Measurements from ENCODE around the gene FABP7. TPM values are rescaled to one million over a fixed set of nuclear protein-coding genes. Genes with fewer than 3 reads are reported as not detected.

Gene FABP7
- total RNA-seq, 1 experiment from 2014 or later: not detected

DNA sequence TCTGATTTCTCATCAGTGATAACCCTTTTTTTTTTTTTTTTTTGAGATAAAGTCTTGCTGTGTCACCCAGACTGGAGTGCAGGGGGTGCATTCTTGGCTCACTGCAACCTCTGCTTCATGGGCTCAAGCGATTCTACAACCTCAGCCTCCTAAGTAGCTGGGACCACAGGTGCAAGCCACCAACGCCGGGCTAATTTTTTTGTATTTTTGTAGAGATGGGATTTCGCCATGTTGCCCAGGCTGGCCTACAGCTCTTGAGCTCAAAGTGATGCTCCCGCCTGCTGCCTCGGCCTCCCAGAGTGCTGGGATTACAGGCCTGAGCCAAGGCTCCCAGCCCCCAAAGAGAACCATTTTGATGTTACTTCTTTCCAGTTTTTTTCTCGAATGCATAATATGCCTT lies 2.2 kb downstream of the FABP7 start:
- Histone ChIP-seq H3K9me3 (no peaks in the 10 kb centered on the region), H3K4me1 (no peaks in the 10 kb centered on the region), H3K27me3 (replicated peaks; ENCODE audit: control insufficient read depth, insufficient read depth, low read length) (no peaks in the 10 kb centered on the region), H3K4me3 (ENCODE audit: low read depth, low read length) (no peak overlapping the region), H3K36me3 (ENCODE audit: control insufficient read depth, insufficient read depth, low read length) (no peaks in the 10 kb centered on the region)
- TF ChIP-seq, protein P1, sequence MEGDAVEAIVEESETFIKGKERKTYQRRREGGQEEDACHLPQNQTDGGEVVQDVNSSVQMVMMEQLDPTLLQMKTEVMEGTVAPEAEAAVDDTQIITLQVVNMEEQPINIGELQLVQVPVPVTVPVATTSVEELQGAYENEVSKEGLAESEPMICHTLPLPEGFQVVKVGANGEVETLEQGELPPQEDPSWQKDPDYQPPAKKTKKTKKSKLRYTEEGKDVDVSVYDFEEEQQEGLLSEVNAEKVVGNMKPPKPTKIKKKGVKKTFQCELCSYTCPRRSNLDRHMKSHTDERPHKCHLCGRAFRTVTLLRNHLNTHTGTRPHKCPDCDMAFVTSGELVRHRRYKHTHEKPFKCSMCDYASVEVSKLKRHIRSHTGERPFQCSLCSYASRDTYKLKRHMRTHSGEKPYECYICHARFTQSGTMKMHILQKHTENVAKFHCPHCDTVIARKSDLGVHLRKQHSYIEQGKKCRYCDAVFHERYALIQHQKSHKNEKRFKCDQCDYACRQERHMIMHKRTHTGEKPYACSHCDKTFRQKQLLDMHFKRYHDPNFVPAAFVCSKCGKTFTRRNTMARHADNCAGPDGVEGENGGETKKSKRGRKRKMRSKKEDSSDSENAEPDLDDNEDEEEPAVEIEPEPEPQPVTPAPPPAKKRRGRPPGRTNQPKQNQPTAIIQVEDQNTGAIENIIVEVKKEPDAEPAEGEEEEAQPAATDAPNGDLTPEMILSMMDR (IDR thresholded peaks at IDR 0.05; ENCODE audit: insufficient read depth in 1 of 2, low read depth in 1 of 2, low read length in 1 of 2, severe bottlenecking in 1 of 2, unreplicated experiment in 1 of 2): no peak
- DNase-seq: no peak
- Mint-ChIP-seq H3K27ac (ENCODE audit: unreplicated experiment) (no peak overlapping the region), H3K27me3 (ENCODE audit: insufficient read depth, unreplicated experiment) (no peaks in the 10 kb centered on the region), H3K9me3 (ENCODE audit: unreplicated experiment) (no peaks in the 10 kb centered on the region), H3K4me3 (ENCODE audit: unreplicated experiment) (no peak overlapping the region), H3K36me3 (ENCODE audit: insufficient read depth, unreplicated experiment) (no peaks in the 10 kb centered on the region), H3K4me1 (ENCODE audit: low read depth, unreplicated experiment) (peaks cover 7% of the 10 kb centered on the region)
- POLR2A ChIA-PET: no interaction called here
- intact Hi-C loops (cut with micrococcal nuclease; ENCODE audit: unreplicated experiment): no loop called here
- CTCF ChIA-PET: no interaction called here
- BruUV-seq (replicated peaks): no TSS peak

DNA sequence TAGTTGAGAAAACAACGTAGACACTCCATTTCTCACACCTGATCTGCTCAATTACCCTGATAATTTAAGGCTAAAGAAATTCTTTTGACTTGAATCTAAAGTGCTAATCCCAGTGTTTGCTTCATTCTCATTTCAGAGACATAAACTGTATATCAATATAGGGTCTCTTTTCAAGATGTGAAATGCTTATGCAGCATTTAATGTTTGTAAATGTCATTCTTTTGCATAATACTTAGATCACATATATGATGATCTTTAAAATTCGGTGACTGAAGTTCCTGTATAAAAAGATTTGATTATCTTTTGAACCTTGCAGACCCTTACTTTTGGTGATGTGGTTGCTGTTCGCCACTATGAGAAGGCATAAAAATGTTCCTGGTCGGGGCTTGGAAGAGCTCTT lies 3.9 kb downstream of the FABP7 start:
- peaks cover 14% of the 10 kb centered on the region for H3K4me1 Mint-ChIP-seq (ENCODE audit: low read depth, unreplicated experiment)
- Histone ChIP-seq H3K4me3 (ENCODE audit: low read depth, low read length) (no peak overlapping the region), H3K4me1 (peaks cover 13% of the 10 kb centered on the region; the same call in 1 of the 2 replicates), H3K9me3 (no peaks in the 10 kb centered on the region), H3K27me3 (replicated peaks; ENCODE audit: control insufficient read depth, insufficient read depth, low read length) (no peaks in the 10 kb centered on the region), H3K36me3 (ENCODE audit: control insufficient read depth, insufficient read depth, low read length) (no peaks in the 10 kb centered on the region)
- BruUV-seq (replicated peaks): no TSS peak
- no peak overlapping the region for H3K27ac Mint-ChIP-seq (ENCODE audit: unreplicated experiment)
- H3K4me3 Mint-ChIP-seq (ENCODE audit: unreplicated experiment): no peak overlapping the region
- ChIA-PET POLR2A (no interaction called here), CTCF (no interaction called here)
- H3K9me3 Mint-ChIP-seq (ENCODE audit: unreplicated experiment): no peaks in the 10 kb centered on the region
- H3K27me3 Mint-ChIP-seq (ENCODE audit: insufficient read depth, unreplicated experiment): no peaks in the 10 kb centered on the region
- TF ChIP-seq, protein P1 (IDR thresholded peaks at IDR 0.05; ENCODE audit: insufficient read depth in 1 of 2, low read depth in 1 of 2, low read length in 1 of 2, severe bottlenecking in 1 of 2, unreplicated experiment in 1 of 2): no peak
- intact Hi-C loops (cut with micrococcal nuclease; ENCODE audit: unreplicated experiment): no loop called here
- DNase-seq: no peak
- no peaks in the 10 kb centered on the region for H3K36me3 Mint-ChIP-seq (ENCODE audit: insufficient read depth, unreplicated experiment)

DNA sequence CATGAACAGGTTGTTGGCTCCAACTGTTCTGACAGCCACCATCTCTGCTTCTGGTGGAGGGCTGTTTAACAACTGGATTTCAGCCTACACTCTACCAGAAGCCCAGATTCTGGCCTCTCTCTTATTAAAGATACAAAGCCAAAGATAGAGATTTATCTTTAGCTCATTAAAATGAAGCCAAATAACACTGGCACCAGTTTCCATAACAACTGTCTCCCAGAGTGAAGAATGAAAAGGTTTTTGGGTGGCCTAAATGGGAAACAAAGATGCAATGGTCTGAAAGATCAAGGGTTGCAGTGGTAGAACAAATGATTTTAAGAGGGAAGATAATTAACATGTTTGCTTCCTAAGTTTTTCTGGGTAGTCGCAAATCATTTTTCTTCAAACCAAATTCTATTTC lies 6.4 kb downstream of the FABP7 start:
- Histone ChIP-seq H3K9me3 (no peaks in the 10 kb centered on the region), H3K27me3 (replicated peaks; ENCODE audit: control insufficient read depth, insufficient read depth, low read length) (no peaks in the 10 kb centered on the region), H3K4me3 (ENCODE audit: low read depth, low read length) (no peak overlapping the region), H3K4me1 (peaks cover 23% of the 10 kb centered on the region), H3K36me3 (ENCODE audit: control insufficient read depth, insufficient read depth, low read length) (no peaks in the 10 kb centered on the region)
- TF ChIP-seq, protein P1 (IDR thresholded peaks at IDR 0.05; ENCODE audit: insufficient read depth in 1 of 2, low read depth in 1 of 2, low read length in 1 of 2, severe bottlenecking in 1 of 2, unreplicated experiment in 1 of 2): no peak
- intact Hi-C loops (cut with micrococcal nuclease; ENCODE audit: unreplicated experiment): no loop called here
- no TSS peak for BruUV-seq (replicated peaks)
- no peaks in the 10 kb centered on the region for H3K9me3 Mint-ChIP-seq (ENCODE audit: unreplicated experiment)
- H3K36me3 Mint-ChIP-seq (ENCODE audit: insufficient read depth, unreplicated experiment): no peaks in the 10 kb centered on the region
- H3K27me3 Mint-ChIP-seq (ENCODE audit: insufficient read depth, unreplicated experiment): no peaks in the 10 kb centered on the region
- no peak for DNase-seq
- POLR2A ChIA-PET: no interaction called here
- no peak overlapping the region for H3K27ac Mint-ChIP-seq (ENCODE audit: unreplicated experiment)
- H3K4me3 Mint-ChIP-seq (ENCODE audit: unreplicated experiment): no peak overlapping the region
- CTCF ChIA-PET: interaction anchor here (1.1 kb wide), 1 partner anchor 15 kb away, joined by 5 read pairs; no protein-coding TSS in a partner anchor
- peaks cover 14% of the 10 kb centered on the region for H3K4me1 Mint-ChIP-seq (ENCODE audit: low read depth, unreplicated experiment)

All from Caco-2 (cell line).